Measurements from ENCODE around the gene MORN5.

The MORN5 gene

DNA sequence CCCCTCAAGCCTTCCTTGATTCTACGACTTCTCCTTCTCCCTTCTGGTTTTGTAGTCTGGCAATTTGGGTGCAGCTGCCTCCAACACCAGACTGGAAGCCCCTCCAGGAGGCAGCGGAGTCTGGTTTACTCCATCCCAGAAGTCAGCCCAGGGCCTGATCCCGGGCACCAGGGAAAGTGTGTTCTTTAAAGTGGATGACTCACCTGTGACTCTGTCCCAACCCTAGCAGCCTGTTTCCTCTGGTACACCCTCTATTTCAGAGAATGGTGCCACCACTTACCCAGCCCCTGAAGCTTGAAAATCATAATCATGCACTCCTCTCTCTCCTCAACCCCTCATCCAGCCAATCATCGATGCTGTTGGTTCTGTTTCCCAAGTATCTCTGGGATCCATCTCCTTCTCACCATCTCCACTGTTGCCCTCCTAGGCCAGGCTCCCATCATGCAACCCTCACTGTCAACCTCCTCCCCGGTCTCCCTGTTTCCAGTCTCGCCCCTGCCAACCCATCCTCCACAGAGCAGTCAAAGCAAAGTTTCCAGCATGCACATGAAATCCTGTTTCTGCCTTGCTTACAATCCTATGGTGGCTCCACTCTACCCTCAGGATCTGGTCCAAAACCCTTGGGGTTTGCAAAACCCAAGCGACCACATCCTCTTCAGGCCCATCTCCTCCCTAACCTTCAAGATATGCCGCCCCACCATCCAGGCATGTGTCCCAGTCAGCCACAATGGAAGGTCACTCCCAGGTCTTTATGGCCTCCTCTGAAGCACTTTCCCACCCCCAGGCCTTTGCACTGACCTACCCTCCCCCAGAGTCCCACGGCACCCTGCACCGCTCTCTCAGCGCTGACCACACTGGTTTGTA, 58.6 kb downstream of the MORN5 start:
- DNase-seq, result no peak

DNA sequence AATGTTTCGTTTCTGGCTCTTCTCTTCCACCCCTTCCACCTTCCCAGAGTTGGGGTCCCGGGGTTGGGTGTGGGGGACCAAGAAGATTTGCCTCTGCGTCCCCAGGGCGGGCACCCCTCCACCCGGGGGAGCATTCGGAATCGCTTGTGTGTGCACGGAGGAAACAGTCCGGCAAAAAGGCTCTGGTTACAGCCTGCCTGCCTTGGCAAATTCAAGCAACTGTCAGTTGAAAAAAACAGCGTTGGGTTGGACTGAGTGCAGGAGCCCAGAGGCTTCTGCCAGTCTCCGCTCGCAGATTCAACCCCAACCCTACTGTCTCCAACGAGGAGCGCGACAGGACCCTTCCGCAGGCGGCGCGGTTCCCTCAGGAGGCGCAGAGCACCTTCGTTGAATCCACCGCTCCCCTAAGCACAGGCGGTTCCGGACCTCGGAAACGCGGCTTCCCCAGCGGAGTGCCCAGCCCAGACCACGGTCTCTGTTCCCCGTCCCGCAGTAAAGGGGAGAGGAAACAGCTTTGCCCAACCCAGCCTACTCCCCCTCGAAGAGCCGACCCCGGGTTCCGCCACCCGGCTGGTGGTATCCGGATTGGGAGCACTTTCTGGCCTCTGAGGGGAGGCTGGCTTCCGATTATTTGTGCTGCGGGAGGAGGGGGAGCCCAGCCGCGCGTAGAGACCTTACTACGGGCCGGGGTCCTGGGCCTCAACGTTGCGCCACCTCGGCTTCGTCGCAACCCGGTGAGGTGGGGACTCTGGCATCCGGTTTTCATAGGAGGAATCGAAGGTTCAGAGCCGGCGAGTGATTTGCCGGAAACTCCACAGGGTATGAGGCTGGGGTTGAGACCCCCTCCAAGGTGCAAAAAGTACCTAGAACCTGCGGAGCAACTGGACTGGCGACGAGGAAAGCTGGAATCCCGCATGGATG, 59.5 kb downstream of the MORN5 start:
- no peak for DNase-seq

DNA sequence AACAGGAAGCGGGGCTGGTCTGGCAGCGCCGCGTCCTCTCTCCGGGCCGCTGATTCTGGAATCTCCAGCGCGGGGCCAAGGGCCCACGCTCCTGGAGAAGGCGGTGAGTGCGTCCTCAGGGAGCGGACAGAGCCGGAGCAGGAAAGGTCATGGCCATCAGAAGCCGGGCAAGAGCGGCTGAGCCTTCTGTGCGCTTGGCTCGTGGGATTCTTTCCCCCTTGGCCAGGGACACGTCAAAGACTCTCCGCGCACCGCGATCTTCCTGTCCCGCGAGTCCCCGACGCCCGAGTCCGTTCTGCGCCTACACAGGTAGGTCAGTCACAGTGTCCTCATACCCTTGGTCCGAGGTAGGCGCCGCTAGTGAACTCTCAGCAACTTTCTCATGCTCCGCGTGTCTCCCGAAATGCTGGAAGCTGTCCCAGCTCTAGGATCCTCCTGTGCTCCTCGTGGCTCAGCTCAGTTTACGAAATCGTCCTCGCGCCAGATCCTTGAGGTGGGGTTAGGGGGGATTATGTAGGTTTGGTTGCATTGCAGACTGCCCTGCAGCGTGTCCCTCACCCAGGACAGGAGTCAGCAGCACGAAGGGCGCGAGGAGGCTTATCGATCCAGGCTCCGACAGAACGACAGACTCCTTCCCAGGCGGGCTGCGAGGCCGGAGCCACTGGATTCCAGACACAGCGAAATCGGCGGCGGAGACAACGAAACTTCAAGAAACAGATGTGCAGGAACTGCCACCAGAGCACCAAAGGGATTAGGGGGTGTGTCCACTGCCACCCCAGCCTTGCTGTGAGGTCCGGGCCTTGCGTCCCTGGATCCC, 60.4 kb downstream of the MORN5 start:
- DNase-seq, result no peak

DNA sequence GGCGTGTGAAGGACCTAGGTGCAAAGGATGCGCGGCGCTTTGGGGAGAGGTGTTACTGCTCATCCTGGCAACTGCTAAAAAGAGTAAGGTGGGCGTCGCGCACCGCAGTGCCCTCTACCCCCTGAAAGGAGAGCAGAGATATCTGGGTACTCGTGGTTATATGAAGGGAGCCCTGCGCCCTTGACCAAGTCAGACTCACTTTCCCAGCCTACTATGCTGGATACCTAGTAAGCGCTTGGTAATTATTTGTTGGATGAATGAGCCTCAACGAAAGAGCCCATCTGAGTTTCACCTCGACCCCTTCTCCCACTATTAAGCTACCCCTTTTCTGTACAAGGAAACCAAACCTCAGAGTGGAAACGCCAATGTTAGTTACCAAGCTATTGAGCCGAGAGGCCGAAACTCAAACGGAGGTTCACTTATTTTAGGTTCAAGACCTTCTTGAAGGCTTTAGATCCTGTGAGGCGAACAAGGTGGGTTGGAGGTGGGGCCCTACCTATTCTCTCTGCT, 61.0 kb downstream of the MORN5 start:
- DNase-seq, result no peak

DNA sequence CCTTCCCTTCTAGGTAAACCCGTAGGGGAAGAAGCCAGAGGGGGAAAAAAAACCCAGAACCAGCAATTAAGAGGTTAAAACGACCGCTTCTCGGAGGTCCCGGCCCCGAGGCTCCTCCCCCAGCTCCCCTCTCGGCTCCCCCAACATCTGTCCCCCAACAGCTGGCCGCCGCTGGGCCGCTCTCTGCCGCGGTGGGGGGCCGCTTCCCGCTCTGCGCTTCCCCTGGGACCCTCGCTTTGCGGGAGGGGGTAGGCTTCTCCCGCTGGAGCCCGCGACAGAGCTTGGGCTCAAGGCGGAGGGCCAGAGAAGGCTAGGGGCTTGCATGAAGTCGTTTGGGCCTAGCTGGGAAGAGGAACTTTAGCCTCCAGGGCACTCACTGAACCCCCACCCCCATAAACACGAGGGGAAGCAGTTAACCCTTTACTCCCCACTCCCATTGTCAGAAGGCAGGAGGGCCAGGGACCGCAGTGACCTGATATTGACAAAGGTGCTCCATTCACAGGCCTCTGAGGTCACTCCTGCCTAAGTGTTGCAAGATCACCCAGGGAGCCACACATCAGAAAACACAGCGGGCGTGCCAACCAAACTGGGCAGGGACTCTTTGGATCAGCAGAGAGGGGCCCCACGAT, 61.6 kb downstream of the MORN5 start:
- no peak for DNase-seq

DNA sequence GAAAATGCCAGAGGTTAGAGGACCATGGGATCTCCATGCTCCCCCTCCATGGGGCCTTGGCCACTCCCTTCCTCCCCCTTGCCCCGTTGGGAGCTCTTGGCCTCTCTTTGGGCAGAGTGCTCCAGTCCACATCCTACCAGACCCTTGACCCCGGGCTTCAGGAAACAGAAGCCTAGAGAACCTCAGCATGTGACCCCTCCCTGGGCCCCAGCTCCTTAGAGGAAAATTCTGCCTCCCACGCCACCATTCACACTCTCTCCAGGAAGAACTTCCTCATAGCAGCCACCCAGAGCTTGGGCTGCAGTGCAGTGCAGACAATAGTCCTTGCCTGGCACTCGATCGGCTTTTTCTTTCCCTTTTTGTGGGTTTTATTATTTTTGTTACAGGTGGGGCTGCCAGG, 63.1 kb downstream of the MORN5 start:
- DNase-seq, result no peak

DNA sequence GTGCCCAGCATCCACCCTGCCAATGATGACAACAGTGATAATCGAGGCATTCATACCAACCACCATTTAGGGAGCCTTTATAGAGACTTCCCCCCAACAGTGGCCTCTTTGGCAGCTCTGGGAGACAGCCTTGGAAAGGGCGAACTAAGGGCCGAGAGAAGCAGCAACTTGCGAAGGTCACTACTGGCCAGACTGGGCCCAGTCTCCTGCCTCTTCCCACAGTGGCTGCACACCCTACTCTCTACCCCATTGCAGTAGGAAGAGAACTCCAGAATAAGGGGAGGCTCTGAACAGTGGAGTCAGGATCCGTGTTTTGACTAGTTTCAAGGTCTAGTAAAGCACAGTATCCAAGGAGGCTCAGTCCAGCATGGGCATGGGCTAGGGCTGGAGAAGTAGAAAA, 63.7 kb downstream of the MORN5 start:
- no peak for DNase-seq

DNA sequence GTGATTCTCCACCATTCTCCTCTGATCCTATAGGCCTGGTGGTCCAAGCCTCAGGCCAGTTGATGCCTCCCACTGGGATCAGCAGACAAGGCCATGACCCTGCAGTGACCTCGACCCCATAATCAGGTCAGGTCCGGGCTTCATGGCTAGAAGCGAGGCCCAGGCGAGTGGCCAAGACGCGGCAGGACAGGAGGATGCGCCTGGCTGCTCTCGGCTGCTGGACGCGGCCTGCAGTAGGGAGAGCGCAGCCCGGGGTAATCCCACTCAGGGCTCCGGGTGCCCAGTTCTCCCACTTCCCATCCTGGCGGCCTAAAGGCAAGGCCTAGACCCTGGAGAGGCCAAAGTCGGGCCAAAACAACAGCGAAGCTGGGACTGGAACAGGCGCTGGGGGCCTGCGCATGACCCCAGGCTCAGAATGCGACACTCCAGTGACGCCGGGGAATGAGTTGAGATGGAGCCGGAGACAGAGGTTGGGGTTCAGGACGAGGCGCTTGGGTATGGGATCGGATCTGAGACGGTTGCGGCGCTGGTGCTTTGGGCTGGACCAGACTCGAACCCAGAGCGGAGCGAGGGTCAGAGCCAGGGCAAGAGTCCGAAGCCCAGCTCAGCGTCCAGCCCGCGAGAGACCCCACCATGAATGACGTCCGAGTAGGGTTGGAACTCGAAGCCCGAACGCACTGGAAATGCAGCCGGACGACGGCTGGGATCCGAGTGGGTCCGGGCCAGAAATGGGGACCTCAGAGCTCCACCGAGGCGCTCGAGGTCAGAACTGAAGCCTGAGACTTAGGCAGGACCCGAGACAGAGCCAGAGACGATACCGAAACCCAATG, 65.8 kb downstream of the MORN5 start:
- no peak for DNase-seq

DNA sequence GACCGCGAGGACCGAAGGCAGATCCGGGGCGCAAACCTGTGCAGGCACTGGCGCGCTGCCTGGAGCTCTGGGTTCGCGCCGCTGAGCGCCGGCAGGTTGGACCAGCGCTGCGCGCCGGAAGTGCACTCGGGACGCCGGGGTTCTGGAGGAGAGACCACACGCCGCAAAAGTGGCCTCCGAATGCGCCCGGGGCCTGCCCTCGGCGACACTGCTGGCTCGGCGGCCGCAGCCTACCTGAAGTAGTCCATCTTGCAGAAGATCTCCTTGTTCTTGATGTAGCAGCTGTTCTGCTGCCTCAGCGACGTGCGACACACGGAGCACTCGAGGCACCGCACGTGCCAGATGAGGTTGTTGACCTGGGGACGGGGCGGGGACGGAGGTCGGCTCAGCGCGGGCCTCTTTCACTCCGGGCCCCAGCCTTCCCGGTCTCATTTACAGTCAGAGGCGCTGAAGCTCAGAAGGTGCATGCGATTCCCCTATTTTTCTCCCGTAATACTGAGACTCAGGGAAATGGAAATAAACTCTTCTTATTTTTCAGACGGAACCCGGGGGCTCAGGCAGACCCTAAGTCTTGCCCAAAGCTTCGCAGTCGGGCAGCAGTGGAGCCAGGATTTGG, 66.5 kb downstream of the MORN5 start:
- no peak for DNase-seq

DNA sequence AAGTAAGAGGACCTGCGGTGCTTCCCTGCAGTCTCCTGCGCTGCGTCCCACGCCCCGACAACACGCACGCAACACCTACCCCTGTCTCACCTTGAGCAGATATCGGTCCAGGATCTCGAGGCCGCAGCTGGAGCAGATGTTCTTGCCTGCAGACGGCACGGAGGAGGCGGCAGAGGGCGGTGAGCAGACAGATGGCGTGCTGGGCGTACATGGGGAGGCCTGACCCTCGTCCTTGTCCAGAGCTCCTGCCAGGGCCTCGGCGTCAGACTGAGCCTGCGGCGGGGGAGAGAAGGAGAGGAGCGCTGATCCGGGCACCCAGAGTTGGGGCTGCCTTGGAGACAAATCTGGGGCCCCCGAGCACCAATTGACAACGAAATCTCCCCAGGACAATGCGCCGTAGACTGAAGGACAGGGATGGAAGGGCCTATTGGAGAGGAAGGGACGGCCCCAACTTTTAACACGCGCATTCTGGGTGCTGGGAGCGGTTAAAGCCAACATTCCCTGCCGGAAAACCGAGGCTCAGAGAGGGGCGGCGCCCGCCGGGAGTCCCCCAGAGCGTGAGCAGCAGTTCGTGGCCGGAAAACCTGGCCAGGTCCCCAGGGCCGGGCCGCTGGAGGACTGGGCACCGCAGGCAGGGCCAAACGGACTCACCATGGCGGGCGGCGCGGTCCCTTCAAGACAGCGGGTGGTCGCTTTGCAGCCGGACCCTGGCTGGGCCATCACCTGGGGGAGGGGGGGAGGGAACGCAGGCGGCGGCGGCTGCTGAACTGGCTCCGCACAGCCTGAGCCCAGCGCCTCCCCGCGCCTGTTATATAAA, 67.3 kb downstream of the MORN5 start:
- DNase-seq, result no peak

DNA sequence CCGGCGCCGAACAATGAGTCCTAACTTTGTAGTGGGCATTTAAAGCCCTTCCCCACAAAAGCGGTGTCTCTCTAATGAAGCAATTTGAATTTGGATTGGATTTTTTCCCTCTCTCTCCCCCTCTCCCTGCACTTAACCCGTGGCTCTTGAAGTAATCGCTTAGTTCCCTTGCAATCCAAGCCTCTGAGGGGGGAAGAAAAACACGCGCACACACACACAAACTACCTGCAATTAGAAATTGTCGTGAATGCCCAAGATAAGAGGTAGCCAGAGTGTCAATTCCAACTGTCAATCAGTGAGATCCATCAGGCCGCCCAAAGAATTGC, 67.8 kb downstream of the MORN5 start:
- no peak for DNase-seq

DNA sequence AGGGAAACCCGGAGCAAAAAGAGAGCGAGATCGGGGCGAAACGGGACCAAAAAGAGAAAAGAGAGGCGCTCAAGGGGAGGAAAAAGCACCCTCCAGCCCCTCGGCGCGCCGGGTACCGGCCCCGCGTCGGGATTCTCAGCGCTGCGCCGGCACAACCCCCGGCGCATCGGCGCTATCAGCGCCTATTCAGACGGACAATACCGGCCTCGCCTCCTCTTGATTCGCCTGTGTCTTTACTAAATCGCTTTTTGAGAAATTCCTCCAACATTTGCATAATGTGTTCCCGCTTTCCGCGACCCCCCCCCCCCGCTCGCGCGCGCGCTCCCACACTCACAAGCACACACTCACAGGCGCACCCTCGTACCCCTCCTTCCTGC, 68.5 kb downstream of the MORN5 start:
- DNase-seq, result no peak

DNA sequence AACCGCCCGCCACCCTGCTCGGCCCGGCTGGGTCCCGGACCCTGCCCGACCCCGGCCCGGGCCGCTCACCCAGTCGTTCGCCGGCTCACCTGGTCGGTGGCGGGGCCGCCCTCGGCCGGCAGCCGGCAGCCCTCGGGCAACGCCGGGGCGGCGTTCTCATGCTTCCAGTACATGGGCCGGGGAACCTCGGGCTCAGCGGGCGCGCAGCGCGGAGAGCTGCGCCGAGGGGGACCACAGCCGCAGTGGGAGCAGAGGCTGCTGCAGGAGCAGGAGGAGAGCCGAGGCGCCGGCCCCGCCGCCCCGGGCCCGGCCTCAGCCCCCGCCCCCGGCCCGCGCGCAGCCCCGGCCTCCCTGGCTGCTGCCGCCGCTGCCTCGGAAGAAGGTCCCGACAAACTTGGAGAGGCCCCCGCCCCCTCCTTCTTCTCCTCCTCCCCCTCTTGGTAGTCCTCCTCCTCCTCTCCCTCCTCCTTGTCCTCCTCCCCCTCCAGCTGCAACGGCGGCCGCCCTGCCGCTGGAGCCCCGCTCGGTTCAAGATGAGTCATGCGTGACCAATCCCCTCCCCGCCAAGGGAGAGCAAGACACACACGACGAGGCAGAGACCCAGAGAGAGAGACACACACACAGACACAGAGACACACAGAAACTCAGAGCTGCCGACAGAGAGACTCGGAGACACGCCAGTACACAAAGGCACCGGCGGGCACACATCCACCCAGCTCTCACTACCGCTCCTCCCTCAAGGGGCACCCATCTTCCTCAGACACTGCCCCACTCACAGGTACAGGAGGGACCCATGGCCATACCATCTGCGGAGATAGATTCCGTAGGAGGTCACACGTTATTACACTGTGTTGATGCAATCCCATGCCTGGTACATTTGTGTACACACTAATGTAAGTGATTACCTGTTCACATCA, 69.1 kb downstream of the MORN5 start, which contains the start of gene LHX6:
Gene LHX6, minus strand, starts transcription at position 390 of the 917 bp plus-strand sequence. Its CDS starts 217 bp downstream, at position 173.
- DNase-seq, result no peak

DNA sequence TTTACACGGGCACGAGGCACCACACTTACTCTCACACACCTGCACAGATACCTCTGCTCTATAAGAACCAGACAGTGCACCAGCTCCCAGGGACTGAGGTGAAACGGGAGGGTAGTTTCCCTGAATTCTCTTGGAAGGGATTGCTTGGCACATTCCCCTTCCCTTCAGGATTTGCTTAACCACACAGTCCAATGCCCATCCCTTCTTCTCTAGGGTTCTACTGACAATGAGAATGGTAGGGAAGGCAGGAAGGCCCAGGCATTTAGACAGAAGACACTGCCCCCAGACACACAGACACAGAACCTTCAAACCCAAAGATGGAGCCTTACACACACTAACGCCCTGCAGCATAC, 69.8 kb downstream of the MORN5 start:
- no peak for DNase-seq

DNA sequence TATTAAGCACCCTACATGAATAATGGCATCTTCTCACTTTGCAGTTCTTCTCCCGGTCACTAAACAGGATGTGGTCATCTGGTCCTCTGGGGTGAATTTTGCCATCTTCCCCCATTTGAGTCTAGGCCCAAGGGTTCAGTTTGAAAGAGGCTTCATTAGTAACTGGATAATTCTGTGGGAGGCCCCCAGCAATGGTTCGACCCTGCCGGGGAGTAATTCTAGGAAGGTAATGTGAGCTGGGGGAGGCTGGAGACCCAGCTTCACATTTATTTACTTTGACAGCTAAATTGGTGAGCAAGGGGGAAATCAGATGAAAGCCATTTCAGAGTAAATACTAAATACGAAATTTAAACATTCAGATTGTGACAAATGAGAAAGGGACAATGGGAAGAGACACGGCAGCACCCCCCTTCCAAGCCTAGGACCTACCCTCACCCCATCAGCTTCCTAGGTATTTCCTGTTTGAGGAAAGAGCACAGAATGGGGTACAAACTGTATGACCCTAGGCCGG, 73.1 kb downstream of the MORN5 start:
- DNase-seq, result no peak

DNA sequence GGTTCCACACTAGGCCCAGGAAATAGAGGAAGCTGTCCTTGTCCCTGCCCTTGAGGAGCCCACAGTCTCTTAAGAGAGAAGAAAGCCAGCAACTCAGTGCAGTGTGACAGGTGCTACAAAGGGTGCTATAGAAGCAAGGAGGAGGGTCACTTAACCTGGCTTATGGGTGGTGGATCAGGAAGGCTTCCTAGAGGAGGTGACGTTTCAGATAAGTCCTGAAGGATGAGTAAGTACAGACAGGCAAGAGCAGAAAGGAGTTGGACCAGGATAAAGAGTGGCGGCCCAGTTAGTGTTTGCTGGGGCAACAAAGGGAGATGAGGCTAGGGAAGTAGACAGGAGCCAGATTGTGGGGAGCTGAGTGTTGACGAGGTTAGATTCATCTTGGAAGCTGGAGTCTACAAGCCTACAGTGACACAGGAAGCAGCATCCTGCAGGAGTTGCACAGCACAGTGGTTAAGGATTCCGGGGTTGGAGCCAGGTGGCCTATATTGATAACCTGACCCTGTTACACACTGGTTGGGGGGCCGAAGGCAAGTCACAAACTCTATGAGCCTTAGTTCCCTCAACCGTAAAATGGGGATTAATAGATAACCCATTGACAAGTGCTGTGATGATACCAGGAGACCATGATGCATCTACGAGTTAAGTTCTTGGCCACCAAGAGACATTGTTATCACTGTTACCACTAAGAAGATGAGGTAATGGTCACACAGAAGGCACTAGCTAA, 74.5 kb downstream of the MORN5 start:
- DNase-seq, result no peak

DNA sequence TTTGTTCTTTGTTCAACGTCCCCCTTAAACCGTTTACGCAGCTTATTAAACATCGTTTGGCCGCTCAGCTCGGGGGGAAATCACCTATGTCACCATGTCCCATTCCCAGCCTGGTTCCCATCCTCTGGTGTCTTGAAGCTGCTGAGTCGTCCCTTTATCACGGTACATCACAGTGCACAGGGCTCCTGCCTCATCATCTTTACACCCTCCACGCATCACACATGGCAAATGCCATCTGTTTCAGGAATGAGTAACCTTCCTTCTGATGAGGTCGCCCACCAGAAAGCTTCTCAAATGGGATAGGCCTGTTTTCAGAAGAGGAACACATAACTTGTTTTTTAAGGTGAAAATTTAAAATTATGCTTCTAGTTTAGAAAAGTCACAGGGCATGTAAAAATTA, 77.0 kb downstream of the MORN5 start:
- DNase-seq, result no peak

DNA sequence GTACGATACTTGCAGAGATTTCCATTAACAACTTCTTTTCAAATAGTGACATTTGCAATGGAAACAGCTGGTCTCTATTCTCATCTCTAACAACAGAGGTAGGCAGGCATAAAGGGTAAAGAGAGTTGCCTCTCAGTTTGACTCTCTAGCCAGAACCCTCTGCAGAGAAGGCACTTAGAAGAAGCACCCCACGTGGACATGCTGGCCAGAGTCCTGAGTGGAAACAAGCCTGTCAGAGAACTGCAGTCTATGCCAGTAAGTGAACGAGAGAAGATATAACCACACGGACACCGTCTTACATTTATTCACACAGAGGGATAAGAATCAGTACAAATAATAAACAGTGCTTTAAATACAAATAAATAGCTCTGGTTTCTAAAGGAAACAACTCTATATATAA, 80.0 kb downstream of the MORN5 start:
- no peak for DNase-seq
